Endothelial cell of umbilical vein (primary cell): Measurements from ENCODE around the gene IL17F. TPM values are rescaled to one million over a fixed set of nuclear protein-coding genes. Genes with fewer than 3 reads are reported as not detected.
A peak's percentile ranks its signal among the peaks of the same experiment; 100 is the strongest.

Source experiments
- BruUV-seq: library from RNA; stranded (reverse); fragments of 400-500 nt; replicated peaks from 2 replicates; lab custom pipeline; 2021; lab: Mats Ljungman, UMichigan
- CTCF ChIA-PET: fragments of 300-600, 350-600 bp; sonication (Branson Sonifier 250); formaldehyde crosslinking; loops from one replicate; lab custom pipeline; 2021; ENCODE audit warnings: antibody characterized with exemption, inconsistent platforms; lab: Charles Lee
- POLR2A ChIA-PET: fragments of 300-600, 350-600 bp; sonication (Branson Sonifier 250); formaldehyde crosslinking; loops from one replicate; lab custom pipeline; 2021; ENCODE audit warnings: antibody characterized with exemption, inconsistent platforms; lab: Charles Lee
- DNase-seq: peaks from one replicate; pipeline ENCODE4 v3.0.0-alpha.2; 2011; ENCODE audit warnings: low read depth, low spot score
- FAIRE-seq: peaks from 2 replicates; lab custom pipeline; 2011; peaks lifted over from hg19 to GRCh38; lab: Jason Lieb, UNC
- H2AFZ ChIP-seq: 2 replicates; pipeline ENCODE4 v1.6.0; 2012; ENCODE audit warnings: low read depth, low read length, control low read depth, inconsistent platforms
- H3K27ac ChIP-seq: 2 replicates; pipeline ENCODE4 v1.5.1; 2011; ENCODE audit warnings: low read depth, mild to moderate bottlenecking, control low read depth, low read length, moderate library complexity; ENCODE audit not compliant: insufficient read depth
- H3K27me3 ChIP-seq, 2 experiments: 2 replicates each; pipeline versions ENCODE4 v1.6.0 to v1.6.1; 2011; ENCODE audit warnings: low read length in 2 of 2, mixed read lengths in 1 of 2; ENCODE audit not compliant: control insufficient read depth in 2 of 2, insufficient read depth in 2 of 2
- H3K36me3 ChIP-seq, 2 experiments: 2 replicates in 1 of 2; 3 replicates in 1 of 2; pipeline ENCODE4 v1.5.1; 2011; ENCODE audit warnings: low read length in 2 of 2, mild to moderate bottlenecking in 1 of 2, moderate library complexity in 1 of 2; ENCODE audit not compliant: control insufficient read depth in 2 of 2, insufficient read depth in 2 of 2; ENCODE audit errors: extremely low read depth in 1 of 2
- H3K4me1 ChIP-seq: 3 replicates; pipeline ENCODE4 v1.5.1; 2011; ENCODE audit warnings: mild to moderate bottlenecking, low read length; ENCODE audit not compliant: control insufficient read depth, insufficient read depth; ENCODE audit errors: extremely low read depth
- H3K4me2 ChIP-seq: 2 replicates; pipeline ENCODE4 v1.6.1; 2011; ENCODE audit warnings: low read length, control low read depth, mixed read lengths; ENCODE audit not compliant: insufficient read depth
- H3K4me3 ChIP-seq, 3 experiments: fragments of 200-600 bp in 1 of 3; sonication (generic), shearing (Covaris generic) in 1 of 3; replicated peaks in 1 of 3; 2 replicates each; pipeline ENCODE4 v1.5.1; 2011 to 2016; ENCODE audit warnings: control low read depth in 3 of 3, low read length in 3 of 3, mild to moderate bottlenecking in 2 of 3, inconsistent platforms in 1 of 3, low read depth in 1 of 3, moderate library complexity in 1 of 3; ENCODE audit not compliant: insufficient read depth in 1 of 3
- H3K79me2 ChIP-seq: 2 replicates; pipeline ENCODE4 v1.6.0; 2012; ENCODE audit warnings: low read length, inconsistent platforms; ENCODE audit not compliant: control insufficient read depth, insufficient read depth
- H3K9ac ChIP-seq: replicated peaks from 2 replicates; pipeline ENCODE3; 2011; ENCODE audit warnings: low read length, control low read depth; ENCODE audit not compliant: insufficient read depth; ENCODE audit errors: extremely low read depth
- H3K9me1 ChIP-seq: replicated peaks from 3 replicates; pipeline ENCODE4 v1.6.0; 2011; ENCODE audit warnings: mild to moderate bottlenecking, low read length; ENCODE audit not compliant: control insufficient read depth, insufficient read depth; ENCODE audit errors: extremely low read depth
- H3K9me3 ChIP-seq: replicated peaks from 2 replicates; pipeline ENCODE4 v1.5.1; 2012; ENCODE audit warnings: low read length, inconsistent platforms; ENCODE audit not compliant: control insufficient read depth, insufficient read depth
- H4K20me1 ChIP-seq: replicated peaks from 2 replicates; pipeline ENCODE3; 2011; ENCODE audit warnings: mild to moderate bottlenecking, low read length; ENCODE audit not compliant: control insufficient read depth, insufficient read depth; ENCODE audit errors: extremely low read depth
- EZH2 ChIP-seq: IDR thresholded peaks from 2 replicates; pipeline ENCODE4 v1.6.1; 2012; ENCODE audit warnings: borderline replicate concordance, low read depth, mild to moderate bottlenecking, moderate library complexity, low read length, inconsistent platforms; ENCODE audit not compliant: severe bottlenecking
- FOS ChIP-seq: IDR thresholded peaks from 2 replicates; pipeline ENCODE4 v1.6.1; 2011; ENCODE audit warnings: mild to moderate bottlenecking, low read length, moderate library complexity, borderline replicate concordance; ENCODE audit not compliant: insufficient read depth
- GATA2 ChIP-seq: IDR thresholded peaks from 2 replicates; pipeline ENCODE4 v1.7.0; 2011; ENCODE audit warnings: low read depth, mild to moderate bottlenecking, moderate library complexity, mixed read lengths, low read length; ENCODE audit not compliant: insufficient read length, insufficient read depth
- JUN ChIP-seq: IDR thresholded peaks from 2 replicates; pipeline ENCODE4 v1.6.1; 2011; ENCODE audit warnings: borderline replicate concordance, low read depth; ENCODE audit not compliant: insufficient read length, insufficient read depth
- MYC ChIP-seq: IDR thresholded peaks from one replicate; pipeline ENCODE4 v1.6.1; 2011; ENCODE audit warnings: mild to moderate bottlenecking, low read depth, low read length
- POLR2A ChIP-seq: IDR thresholded peaks from 2 replicates; pipeline ENCODE4 v1.6.1; 2012; ENCODE audit warnings: low read depth, mild to moderate bottlenecking, control low read depth, low read length
- POLR2AphosphoS5 ChIP-seq: IDR thresholded peaks from 2 replicates; pipeline ENCODE4 v1.6.1; 2012; ENCODE audit warnings: low read depth, mild to moderate bottlenecking, control low read depth, low read length, moderate library complexity; ENCODE audit not compliant: insufficient read depth
- dilution Hi-C: fragments of 300-500 bp; cut with MboI; formaldehyde crosslinking; loops from one replicate; pipeline ENCODE4 v1.15.0; 2019; ENCODE audit warnings: low sequenced_read_pairs; ENCODE audit not compliant: extremely low pct_ligation_motif_present
- intact Hi-C: fragments of 100-400 bp; cut with micrococcal nuclease; formaldehyde crosslinking; loops from one replicate; pipeline ENCODE4 v1.10.0; 2022
- polyA plus RNA-seq, 4 experiments: library from polyadenylated mRNA; depleted of rRNA in 3 of 4; stranded (reverse) in 3 of 4; unstranded in 1 of 4; fragments of >200 nt; gene quantifications; 2 replicates each; pipeline versions ENCODE4 v1.2.1 to v1.2.3, GENCODE V29; 2011 to 2012; ENCODE audit warnings: missing spikeins in 1 of 4
- total RNA-seq: library from RNA; stranded (reverse); gene quantifications from 2 replicates; pipeline ENCODE4 v1.2.3, GENCODE V29; 2021
- TF ChIP-seq, protein P1 (sequence below): IDR thresholded peaks from 2 replicates; pipeline ENCODE4 v1.6.1; 2011; ENCODE audit not compliant: insufficient read depth, insufficient read length
- TF ChIP-seq, protein P2 (sequence below), 2 donors: IDR thresholded peaks; 1 replicate in 1 of 2; 2 replicates in 1 of 2; pipeline ENCODE4 v1.5.1; 2011; ENCODE audit warnings: low read length in 2 of 2, mild to moderate bottlenecking in 2 of 2, moderate library complexity in 2 of 2, control low read depth in 1 of 2, inconsistent platforms in 1 of 2, low read depth in 1 of 2; ENCODE audit not compliant: insufficient read depth in 1 of 2; ENCODE audit errors: extremely low read depth in 1 of 2

The IL17F gene
- total and polyA plus RNA-seq, 2 donors (not counting 3 experiments of a cell fraction or from before 2014, with no cell fraction given), result not detected

DNA sequence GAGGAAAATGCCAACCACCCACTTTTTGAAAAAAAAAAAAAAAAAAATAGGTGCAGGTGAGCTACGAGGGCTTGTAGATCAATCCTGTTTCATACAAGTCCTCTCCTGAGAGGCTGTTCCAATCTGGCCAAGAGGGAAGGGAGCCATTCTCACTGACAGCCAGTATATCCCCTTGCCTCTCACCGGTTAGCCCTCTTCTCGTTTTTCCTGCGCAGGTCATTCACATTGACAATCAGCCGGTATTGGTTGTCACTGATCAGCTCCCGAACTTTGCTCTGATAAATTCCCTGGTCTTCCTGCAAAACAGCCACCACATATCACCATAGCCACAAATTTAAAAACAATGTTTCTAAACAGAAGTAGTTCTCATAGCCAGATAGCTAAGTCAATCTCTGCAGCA is 38.8 kb upstream of the IL17F start:
- Histone ChIP-seq H3K4me2 (peak overlapping the region; percentile 88), H3K27ac (no peak overlapping the region), H2AFZ (no peak overlapping the region), H3K79me2 (peaks cover 35% of the 10 kb centered on the region), H3K9me1 (no peaks in the 10 kb centered on the region), H3K4me1 (peaks cover 15% of the 10 kb centered on the region), H3K4me3 (peak overlapping the region in 2 of 3 experiments; percentile 43 to 92), H3K9me3 (no peaks in the 10 kb centered on the region), H3K9ac (peak overlapping the region; percentile 84), H3K27me3 (no peaks in the 10 kb centered on the region), H4K20me1 (no peaks in the 10 kb centered on the region), H3K36me3 (peaks cover 8 to 17% of the 10 kb centered on the region in 2 experiments)
- ChIA-PET CTCF (interaction anchor here (1.1 to 8.3 kb wide), 7 partner anchors 11 to 118 kb away, joined by 4 to 104 read pairs (median 8); partner anchors contain the start of gene PAQR8), POLR2A (interaction anchor here (0.7 kb wide), 1 partner anchor 79 kb away, joined by 9 read pairs; no protein-coding TSS in a partner anchor)
- BruUV-seq, result no TSS peak
- TF ChIP-seq MYC (no peak), FOS (no peak), POLR2AphosphoS5 (no peak), GATA2 (no peak), POLR2A (no peak), JUN (no peak), EZH2 (no peak)
- TF ChIP-seq, protein P1, sequence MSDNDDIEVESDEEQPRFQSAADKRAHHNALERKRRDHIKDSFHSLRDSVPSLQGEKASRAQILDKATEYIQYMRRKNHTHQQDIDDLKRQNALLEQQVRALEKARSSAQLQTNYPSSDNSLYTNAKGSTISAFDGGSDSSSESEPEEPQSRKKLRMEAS, result no peak
- TF ChIP-seq, protein P2, sequence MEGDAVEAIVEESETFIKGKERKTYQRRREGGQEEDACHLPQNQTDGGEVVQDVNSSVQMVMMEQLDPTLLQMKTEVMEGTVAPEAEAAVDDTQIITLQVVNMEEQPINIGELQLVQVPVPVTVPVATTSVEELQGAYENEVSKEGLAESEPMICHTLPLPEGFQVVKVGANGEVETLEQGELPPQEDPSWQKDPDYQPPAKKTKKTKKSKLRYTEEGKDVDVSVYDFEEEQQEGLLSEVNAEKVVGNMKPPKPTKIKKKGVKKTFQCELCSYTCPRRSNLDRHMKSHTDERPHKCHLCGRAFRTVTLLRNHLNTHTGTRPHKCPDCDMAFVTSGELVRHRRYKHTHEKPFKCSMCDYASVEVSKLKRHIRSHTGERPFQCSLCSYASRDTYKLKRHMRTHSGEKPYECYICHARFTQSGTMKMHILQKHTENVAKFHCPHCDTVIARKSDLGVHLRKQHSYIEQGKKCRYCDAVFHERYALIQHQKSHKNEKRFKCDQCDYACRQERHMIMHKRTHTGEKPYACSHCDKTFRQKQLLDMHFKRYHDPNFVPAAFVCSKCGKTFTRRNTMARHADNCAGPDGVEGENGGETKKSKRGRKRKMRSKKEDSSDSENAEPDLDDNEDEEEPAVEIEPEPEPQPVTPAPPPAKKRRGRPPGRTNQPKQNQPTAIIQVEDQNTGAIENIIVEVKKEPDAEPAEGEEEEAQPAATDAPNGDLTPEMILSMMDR (IDR thresholded peaks at IDR 0.05; ENCODE audit: extremely low read depth in 1 of 2, insufficient read depth in 1 of 2, low read depth in 1 of 2, low read length in 2 of 2), result no peak
- intact Hi-C loops, result loop anchor here (10.0 kb wide), 1 partner anchor 292 kb away; the partner anchor contains the start of gene TRAM2
- DNase-seq (no peak), FAIRE-seq (no peak)
- dilution Hi-C loops, result loop anchor here (25.0 kb wide), 1 partner anchor 104 kb away; no protein-coding TSS in a partner anchor
